Central memory CD8-positive, alpha-beta T cell (primary cell): ENCODE measurements around the gene ANKS1A.

Source experiments
- ATAC-seq: fragments of 150-1000 bp; cut with Tn5 transposase; replicated peaks from 2 replicates; pipeline ENCODE4 v1.10.0; 2022; ENCODE audit warnings: mild to moderate bottlenecking, moderate FRiP score, moderate number of reproducible peaks; ENCODE audit not compliant: poor library complexity, severe bottlenecking; ENCODE audit errors: extremely low read depth
- DNase-seq, 2 donors: peaks; one replicate each; pipeline ENCODE4 v3.0.0; 2021; ENCODE audit warnings: low spot score in 2 of 2
- H3K27ac Mint-ChIP-seq: one replicate; pipeline ENCODE4 v1.8.0; 2022; ENCODE audit warnings: low read depth, mild to moderate bottlenecking, moderate library complexity, mixed read lengths
- H3K27me3 Mint-ChIP-seq: one replicate; pipeline ENCODE4 v1.8.0; 2022; ENCODE audit warnings: mixed read lengths
- H3K36me3 Mint-ChIP-seq: one replicate; pipeline ENCODE4 v1.8.0; 2022; ENCODE audit warnings: mild to moderate bottlenecking, moderate library complexity, mixed read lengths; ENCODE audit not compliant: insufficient read depth
- H3K4me1 Mint-ChIP-seq: one replicate; pipeline ENCODE4 v1.8.0; 2022; ENCODE audit warnings: mixed read lengths
- H3K4me3 Mint-ChIP-seq: one replicate; pipeline ENCODE4 v1.8.0; 2022; ENCODE audit warnings: mild to moderate bottlenecking, moderate library complexity, mixed read lengths
- H3K9me3 Mint-ChIP-seq: one replicate; pipeline ENCODE4 v1.8.0; 2022; ENCODE audit warnings: mixed read lengths

The ANKS1A gene

DNA sequence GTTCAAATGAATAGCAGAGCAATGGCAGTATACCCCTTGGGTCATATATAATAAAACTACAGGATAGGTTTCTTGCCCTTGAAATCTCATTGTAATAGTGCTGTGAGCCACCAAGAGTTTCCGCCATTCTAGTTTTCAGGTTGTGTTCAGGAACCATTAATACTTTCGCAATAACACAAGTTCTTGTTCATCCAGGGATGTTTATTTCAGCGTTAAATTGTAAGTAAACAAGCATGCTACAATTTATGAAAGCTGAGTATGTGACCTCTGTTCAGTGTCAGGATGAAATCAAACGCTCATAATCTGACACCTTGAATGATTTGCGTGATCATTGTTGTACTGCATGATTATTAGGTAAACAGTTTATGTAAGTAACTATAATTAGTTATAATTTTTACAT lies 22.8 kb downstream of the ANKS1A start:
- ATAC-seq: no peak
- Mint-ChIP-seq H3K4me1 (peaks cover 43% of the 10 kb centered on the region), H3K4me3 (no peak overlapping the region), H3K9me3 (no peaks in the 10 kb centered on the region), H3K27ac (no peak overlapping the region), H3K36me3 (peaks cover 1% of the 10 kb centered on the region), H3K27me3 (no peaks in the 10 kb centered on the region)
- DNase-seq: no peak

DNA sequence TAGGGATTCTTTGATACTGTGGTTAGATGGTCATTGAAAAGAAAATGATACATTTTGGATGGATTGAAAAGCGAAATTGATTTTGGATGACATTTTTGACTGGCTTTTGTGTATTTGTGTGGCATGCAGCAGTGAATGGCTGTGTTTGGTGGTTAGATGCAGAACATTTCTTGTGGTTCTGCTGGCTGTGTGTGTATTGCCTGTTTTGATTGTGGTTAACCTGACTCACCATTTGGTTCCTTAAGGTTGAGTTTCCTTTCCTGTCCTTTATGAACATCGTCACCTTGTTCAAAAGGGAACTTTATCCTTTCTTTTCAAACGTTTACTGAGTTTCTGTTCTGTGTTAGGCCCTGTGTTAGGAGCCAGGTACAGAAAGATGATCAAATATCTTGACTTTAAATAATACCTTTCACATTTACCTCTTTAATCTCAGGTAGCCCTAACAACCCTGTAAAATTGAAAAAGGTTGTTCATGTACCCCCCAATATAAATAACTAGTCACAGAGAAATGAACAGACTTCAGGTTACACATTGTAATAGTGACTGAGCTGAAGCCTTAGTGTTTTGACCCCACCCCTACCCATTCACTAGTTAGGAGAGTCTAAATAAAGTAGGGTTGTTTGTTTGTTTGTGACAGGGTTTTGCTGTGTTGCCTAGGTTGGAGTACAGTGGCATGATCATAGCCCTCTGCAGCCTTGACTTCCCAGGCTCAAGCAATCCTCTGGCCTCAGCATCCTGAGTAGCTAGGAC lies 23.8 kb downstream of the ANKS1A start:
- Mint-ChIP-seq H3K4me1 (peaks cover 41% of the 10 kb centered on the region), H3K27ac (no peak overlapping the region), H3K4me3 (peak overlapping the region; percentile 41), H3K36me3 (peaks cover 1% of the 10 kb centered on the region), H3K9me3 (no peaks in the 10 kb centered on the region), H3K27me3 (no peaks in the 10 kb centered on the region)
- peak; percentile 86 for ATAC-seq
- DNase-seq: peak in 1 of 2 donors; percentile 11

DNA sequence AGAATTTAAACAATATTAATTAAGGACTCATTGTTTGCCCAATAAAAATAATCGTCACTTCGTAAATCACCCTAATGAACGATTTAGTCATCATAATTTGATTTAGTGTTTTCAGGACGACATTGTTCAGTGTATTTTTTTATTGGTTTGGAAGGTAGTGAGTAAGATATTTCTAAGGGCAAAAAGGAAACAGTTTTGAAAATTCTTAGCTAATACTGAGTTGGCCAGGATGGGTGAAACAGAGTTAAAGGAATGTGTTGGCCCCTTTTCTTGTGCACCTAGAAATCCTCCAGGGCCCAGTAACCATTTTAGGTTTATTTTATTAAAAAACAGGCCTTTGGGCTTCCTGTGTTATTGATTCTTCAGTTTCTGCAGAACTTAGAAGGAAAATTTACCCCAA lies 25.3 kb downstream of the ANKS1A start:
- no peaks in the 10 kb centered on the region for H3K9me3 Mint-ChIP-seq
- peaks cover 1% of the 10 kb centered on the region for H3K36me3 Mint-ChIP-seq
- H3K27ac Mint-ChIP-seq: no peak overlapping the region
- DNase-seq (no peak), ATAC-seq (no peak)
- H3K27me3 Mint-ChIP-seq: no peaks in the 10 kb centered on the region
- H3K4me1 Mint-ChIP-seq: peaks cover 34% of the 10 kb centered on the region
- no peak overlapping the region for H3K4me3 Mint-ChIP-seq

DNA sequence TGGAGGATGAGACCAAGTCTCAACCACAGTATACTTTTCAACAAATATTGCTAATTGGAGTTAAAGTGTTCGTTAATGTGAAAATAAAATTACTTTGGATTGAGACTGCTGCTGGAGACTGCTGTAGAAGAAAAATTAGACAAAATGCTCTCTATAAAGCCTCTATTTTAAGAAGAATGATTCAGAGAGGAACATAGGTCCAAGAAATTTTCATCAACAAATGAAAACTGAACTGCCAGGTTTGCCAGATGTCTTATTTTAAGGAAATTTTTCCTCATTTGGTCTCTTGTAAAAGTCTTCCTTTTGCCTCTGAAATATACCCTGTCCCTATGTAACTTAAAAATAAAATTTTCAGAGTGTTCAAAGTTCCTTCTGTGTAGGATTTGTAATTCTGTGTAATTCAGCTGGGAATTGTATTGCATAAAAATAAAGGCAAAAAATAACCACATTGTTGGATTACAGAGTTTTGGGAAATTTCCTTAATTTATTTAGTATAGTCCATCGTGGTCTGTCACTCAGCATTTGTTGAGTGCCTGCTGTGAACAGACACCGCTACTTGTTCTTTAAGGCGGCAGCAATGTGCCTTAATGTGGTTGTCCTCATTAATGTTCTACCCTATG lies 27.4 kb downstream of the ANKS1A start:
- Mint-ChIP-seq H3K4me1 (peaks cover 19% of the 10 kb centered on the region), H3K36me3 (no peaks in the 10 kb centered on the region), H3K9me3 (no peaks in the 10 kb centered on the region), H3K27me3 (no peaks in the 10 kb centered on the region), H3K4me3 (no peak overlapping the region), H3K27ac (no peak overlapping the region)
- ATAC-seq (no peak), DNase-seq (no peak)

DNA sequence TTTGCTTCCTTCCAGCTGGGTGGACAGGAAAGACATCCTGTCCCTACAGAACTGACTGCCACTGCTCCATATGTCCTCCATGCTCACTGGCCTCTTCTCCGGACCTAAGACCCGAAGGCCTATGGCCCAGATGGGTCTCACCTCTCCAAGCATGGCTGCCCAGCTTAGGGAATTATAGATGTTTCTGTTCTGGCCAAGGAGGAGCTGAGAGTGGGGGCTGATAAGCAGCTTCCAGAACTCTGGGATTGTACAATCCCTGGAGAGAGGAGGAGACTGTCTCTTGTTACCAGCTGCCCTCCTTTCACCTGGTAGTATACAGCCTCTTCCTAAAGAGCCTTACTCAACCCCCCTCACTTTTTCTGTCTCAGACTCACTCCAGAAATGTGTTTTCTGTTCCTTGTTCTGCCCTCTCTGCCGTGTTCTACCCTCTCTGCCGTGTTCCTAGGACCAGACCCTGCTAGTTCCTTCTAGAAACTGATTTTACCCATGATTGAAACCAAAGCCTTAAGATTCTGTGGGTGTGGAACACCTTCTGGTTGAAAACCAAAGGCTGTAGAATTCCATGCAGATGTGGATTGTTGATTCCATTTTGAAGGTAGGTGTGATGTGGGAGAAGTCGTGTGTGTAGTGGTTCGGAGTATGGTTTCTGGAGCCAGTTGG lies 28.7 kb downstream of the ANKS1A start:
- no peak overlapping the region for H3K27ac Mint-ChIP-seq
- H3K4me3 Mint-ChIP-seq: no peak overlapping the region
- no peaks in the 10 kb centered on the region for H3K36me3 Mint-ChIP-seq
- DNase-seq (no peak), ATAC-seq (no peak)
- peaks cover 7% of the 10 kb centered on the region for H3K4me1 Mint-ChIP-seq
- H3K27me3 Mint-ChIP-seq: no peaks in the 10 kb centered on the region
- no peaks in the 10 kb centered on the region for H3K9me3 Mint-ChIP-seq

DNA sequence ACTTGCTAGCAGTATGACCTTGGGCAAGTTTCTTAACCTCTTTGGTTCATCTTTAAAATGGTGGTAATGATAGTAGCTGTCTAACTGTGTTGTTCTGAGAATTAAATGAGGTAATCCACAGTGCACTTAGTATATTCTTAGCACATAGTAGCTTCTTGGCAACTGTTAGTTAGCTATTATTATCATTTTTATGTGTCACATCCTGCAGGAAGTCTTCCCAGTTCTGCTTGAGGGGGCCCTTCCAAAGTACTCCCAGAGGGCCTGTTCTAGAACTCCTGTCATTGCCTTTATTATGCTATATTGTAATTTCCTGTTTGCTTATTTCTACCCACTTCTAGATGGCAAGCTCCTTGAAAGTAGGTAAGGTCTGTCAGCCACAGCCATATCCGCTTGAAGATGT lies 30.6 kb downstream of the ANKS1A start:
- ATAC-seq: no peak
- no peaks in the 10 kb centered on the region for H3K27me3 Mint-ChIP-seq
- DNase-seq: no peak
- H3K4me1 Mint-ChIP-seq: no peaks in the 10 kb centered on the region
- H3K9me3 Mint-ChIP-seq: no peaks in the 10 kb centered on the region
- H3K4me3 Mint-ChIP-seq: no peak overlapping the region
- H3K36me3 Mint-ChIP-seq: no peaks in the 10 kb centered on the region
- no peak overlapping the region for H3K27ac Mint-ChIP-seq

DNA sequence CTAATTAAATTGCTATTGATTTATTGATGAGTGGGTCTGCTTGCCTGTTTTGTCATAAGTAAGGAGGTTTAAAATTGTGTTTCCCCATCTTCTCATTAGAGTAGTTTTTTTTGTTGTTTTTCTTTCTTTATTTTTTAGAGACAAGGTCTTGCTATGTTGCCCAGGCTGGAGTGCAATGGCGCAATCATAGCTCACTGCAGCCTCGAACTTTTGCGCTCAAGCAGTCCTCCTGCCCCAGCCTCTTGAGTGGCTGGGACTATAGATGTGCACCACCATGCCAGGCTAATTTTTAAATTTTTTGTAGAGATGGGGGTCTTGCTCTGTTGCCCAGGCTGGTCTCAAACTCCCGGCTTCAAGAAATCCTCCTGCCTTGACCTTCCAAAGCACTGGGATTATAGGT lies 31.0 kb downstream of the ANKS1A start:
- no peak for ATAC-seq
- H3K4me3 Mint-ChIP-seq: no peak overlapping the region
- no peaks in the 10 kb centered on the region for H3K27me3 Mint-ChIP-seq

DNA sequence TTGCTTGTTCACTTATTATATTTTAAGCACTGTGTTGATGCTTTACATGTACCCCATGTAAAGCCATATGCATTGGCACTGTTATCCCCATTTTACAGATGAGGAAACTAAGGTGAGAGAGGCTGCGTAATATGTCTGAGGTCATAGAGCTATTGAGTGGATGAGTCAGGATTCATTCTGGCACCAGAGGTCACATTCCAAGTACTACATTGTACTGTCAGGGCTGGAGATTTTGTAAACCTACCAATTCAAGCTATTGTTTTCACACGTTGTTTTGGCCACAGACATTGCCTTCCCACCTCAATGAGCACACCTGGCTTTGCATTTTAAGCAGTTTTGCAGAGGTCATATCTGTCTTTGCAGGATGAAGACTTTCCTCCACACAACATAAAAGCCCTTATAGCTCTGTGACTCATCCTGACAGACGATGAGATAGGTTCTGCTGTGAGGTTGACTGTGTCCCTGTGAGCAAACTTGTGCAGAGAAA lies 33.2 kb downstream of the ANKS1A start:
- ATAC-seq (no peak), DNase-seq (no peak)
- no peak overlapping the region for H3K4me3 Mint-ChIP-seq
- H3K9me3 Mint-ChIP-seq: no peaks in the 10 kb centered on the region
- H3K36me3 Mint-ChIP-seq: no peaks in the 10 kb centered on the region
- H3K27ac Mint-ChIP-seq: no peak overlapping the region
- no peaks in the 10 kb centered on the region for H3K4me1 Mint-ChIP-seq
- H3K27me3 Mint-ChIP-seq: no peaks in the 10 kb centered on the region

More for the DNA sequence above, 31.0 kb downstream of the ANKS1A start:
- Mint-ChIP-seq H3K9me3 (no peaks in the 10 kb centered on the region), H3K27ac (no peak overlapping the region), H3K36me3 (no peaks in the 10 kb centered on the region), H3K4me1 (no peaks in the 10 kb centered on the region)
- DNase-seq: no peak

DNA sequence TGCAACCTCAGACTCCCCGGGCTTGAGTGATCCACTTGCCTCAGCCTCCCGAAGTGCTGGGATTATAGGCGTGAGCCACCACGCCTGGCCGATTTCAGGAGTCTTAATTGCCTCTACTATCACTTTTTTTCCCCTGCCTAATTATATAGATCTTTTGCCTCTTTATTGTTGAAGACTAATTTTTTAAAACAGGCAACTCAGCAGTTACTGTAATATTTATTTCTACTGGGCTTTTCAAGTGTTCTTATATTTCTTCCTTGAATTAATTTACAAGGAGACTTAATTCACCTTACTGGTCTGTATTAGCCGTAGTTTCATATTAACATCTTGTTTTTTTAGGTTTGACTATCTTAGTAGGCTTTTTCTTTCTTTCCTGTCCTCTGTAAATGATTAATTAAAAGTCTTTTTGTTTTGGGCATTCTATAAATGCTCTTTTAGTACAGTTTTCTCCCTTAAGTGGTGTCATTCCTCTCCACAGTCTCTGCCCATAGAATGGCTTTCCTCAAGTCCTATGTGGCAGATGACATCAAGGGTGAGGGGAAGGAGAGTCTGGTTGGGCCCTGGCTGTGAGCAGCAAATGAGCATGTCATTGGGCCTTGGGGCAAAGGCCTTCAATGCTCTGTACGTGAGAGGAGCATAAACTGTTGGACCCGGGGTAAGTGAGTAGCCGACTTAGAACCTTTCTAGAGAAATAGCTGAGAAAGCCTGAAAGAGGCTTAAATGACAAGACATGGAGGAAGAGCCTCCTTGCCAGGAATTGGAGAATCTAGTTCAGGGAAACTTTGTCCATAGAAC lies 36.0 kb downstream of the ANKS1A start:
- no peaks in the 10 kb centered on the region for H3K36me3 Mint-ChIP-seq
- no peak overlapping the region for H3K27ac Mint-ChIP-seq
- no peaks in the 10 kb centered on the region for H3K9me3 Mint-ChIP-seq
- ATAC-seq (no peak), DNase-seq (no peak)
- H3K4me1 Mint-ChIP-seq: no peaks in the 10 kb centered on the region
- H3K27me3 Mint-ChIP-seq: no peaks in the 10 kb centered on the region
- H3K4me3 Mint-ChIP-seq: no peak overlapping the region

DNA sequence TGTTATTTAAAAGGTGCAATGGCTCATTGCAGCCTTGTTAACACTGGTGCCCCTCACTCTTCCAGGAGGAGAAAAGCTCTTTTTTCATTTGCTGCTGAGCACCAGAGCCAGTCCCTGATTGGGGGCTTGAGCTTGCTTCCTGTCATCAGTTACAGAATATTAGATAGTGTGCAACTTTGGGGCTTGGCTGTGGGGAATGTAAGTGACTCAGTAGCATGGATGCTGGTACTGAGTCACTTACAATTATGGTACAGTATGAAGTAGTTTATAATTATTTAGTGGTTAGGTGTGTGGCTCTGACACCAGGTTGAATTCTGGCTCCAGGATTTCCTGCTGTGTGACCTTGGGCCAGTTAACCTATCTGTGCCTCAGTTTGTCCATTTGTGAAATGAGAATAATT lies 37.6 kb downstream of the ANKS1A start:
- Mint-ChIP-seq H3K27ac (no peak overlapping the region), H3K4me1 (no peaks in the 10 kb centered on the region), H3K27me3 (no peaks in the 10 kb centered on the region), H3K9me3 (no peaks in the 10 kb centered on the region), H3K36me3 (no peaks in the 10 kb centered on the region), H3K4me3 (no peak overlapping the region)
- ATAC-seq: no peak
- DNase-seq: no peak

DNA sequence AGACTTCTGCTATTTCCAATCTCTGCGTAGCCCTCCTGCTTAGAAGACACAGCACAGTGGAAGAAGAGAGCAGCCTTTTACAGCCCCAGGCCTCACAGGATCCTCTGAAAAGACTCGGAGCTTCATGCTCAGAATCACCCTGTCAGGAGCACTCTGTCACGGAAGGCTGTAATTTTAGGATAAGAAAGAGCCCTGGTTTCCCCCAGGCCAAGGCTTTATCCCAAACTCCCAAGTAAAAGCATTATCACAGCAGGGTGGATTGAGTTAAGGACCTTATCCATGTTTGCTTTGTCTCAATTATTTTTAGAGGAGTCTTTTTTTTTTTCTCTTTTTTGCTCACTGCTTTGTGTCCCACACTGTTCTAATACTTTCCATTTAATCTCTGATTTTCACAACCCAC lies 39.2 kb downstream of the ANKS1A start:
- Mint-ChIP-seq H3K27ac (no peak overlapping the region), H3K36me3 (no peaks in the 10 kb centered on the region), H3K9me3 (no peaks in the 10 kb centered on the region), H3K4me3 (no peak overlapping the region), H3K4me1 (peaks cover 5% of the 10 kb centered on the region), H3K27me3 (no peaks in the 10 kb centered on the region)
- DNase-seq (no peak), ATAC-seq (no peak)

DNA sequence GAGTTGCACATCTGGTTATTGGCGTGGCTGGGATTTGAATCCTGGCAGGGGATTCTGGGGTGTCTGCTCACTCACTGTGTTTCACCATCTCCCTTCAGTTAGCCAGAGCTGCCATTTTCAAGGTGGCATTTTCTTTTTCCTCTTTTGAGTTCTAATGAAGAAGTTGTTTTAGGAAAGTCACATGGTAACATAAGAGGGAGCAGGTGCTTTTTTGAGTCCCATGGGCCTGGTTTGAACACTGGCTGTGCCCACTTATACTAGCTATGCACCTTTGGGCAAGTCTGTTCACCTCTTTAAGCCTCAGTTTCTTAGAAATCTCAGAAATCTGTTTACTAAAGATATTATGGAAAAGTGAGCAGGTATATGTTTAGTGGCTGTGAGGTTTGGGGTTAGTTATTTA lies 39.6 kb downstream of the ANKS1A start:
- Mint-ChIP-seq H3K27me3 (no peaks in the 10 kb centered on the region), H3K9me3 (no peaks in the 10 kb centered on the region), H3K4me1 (peaks cover 5% of the 10 kb centered on the region), H3K36me3 (no peaks in the 10 kb centered on the region), H3K27ac (no peak overlapping the region), H3K4me3 (no peak overlapping the region)
- no peak for DNase-seq
- no peak for ATAC-seq
